ENCODE measurements around the gene PROSER2. TPM values are rescaled to one million over a fixed set of nuclear protein-coding genes. Genes with fewer than 3 reads are reported as not detected.

Gene PROSER2
- total and polyA plus RNA-seq, 2 of the 13 experiments (the other 11 are each of a cell fraction or from before 2014, with no cell fraction given): 6.9 to 7.7 TPM

GRCh38 chr10:11875494-11876281 lies 52.5 kb downstream of the PROSER2 start (continued):
- TF ChIP-seq FOXC1 (CRISPR knock-in tag; IDR thresholded peaks at IDR 0.05; ENCODE audit: borderline replicate concordance) (peak; percentile 72; the same call in 1 of the 2 replicates), ZNF260 (CRISPR knock-in tag; IDR thresholded peaks at IDR 0.05; ENCODE audit: borderline replicate concordance, low read depth) (no peak), MXD3 (CRISPR knock-in tag; IDR thresholded peaks at IDR 0.05) (no peak), HDAC2 (CRISPR knock-in tag; IDR thresholded peaks at IDR 0.05) (peak; percentile 94), ZSCAN30 (CRISPR knock-in tag; IDR thresholded peaks at IDR 0.05) (no peak), TCF7 (IDR thresholded peaks at IDR 0.05; ENCODE audit: low read depth) (peak; percentile 46; the same call in 1 of the 2 replicates), ZKSCAN5 (CRISPR knock-in tag; IDR thresholded peaks at IDR 0.05) (no peak), MEF2D (CRISPR knock-in tag; IDR thresholded peaks at IDR 0.05) (no peak; the same call in 1 of the 2 replicates), NFE2 (CRISPR knock-in tag; IDR thresholded peaks at IDR 0.05) (no peak), ZFAT (CRISPR knock-in tag; conservative IDR thresholded peaks at IDR 0.05) (0 out of 2 replicates have a peak, but pooled peaks have one; percentile 27), ZBTB44 (CRISPR knock-in tag; IDR thresholded peaks at IDR 0.05) (0 out of 2 replicates have a peak, but pooled peaks have one; percentile 39), ZNF274 (CRISPR knock-in tag; IDR thresholded peaks at IDR 0.05) (peak; percentile 44; the same call in 1 of the 2 replicates), NFE2L1 (CRISPR knock-in tag; IDR thresholded peaks at IDR 0.05; ENCODE audit: borderline replicate concordance) (no peak), FOXO1 (CRISPR knock-in tag; IDR thresholded peaks at IDR 0.05) (peak; percentile 96), TIGD3 (CRISPR knock-in tag; IDR thresholded peaks at IDR 0.05; ENCODE audit: borderline replicate concordance) (no peak), SP5 (CRISPR knock-in tag; IDR thresholded peaks at IDR 0.05; ENCODE audit: borderline replicate concordance, low read depth) (peak; percentile 48; the same call in 1 of the 2 replicates), HMGA1 (CRISPR knock-in tag; conservative IDR thresholded peaks at IDR 0.05) (no peak), ZNF251 (CRISPR knock-in tag; IDR thresholded peaks at IDR 0.05) (no peak), ZNF572 (CRISPR knock-in tag; IDR thresholded peaks at IDR 0.05) (no peak), SAP130 (CRISPR knock-in tag; IDR thresholded peaks at IDR 0.05; ENCODE audit: low read depth) (peak; percentile 91), KDM1A (CRISPR knock-in tag; IDR thresholded peaks at IDR 0.05) (no peak), TEF (CRISPR knock-in tag; IDR thresholded peaks at IDR 0.05) (0 out of 2 replicates have a peak, but pooled peaks have one; percentile 32), HCFC1 (IDR thresholded peaks at IDR 0.05; ENCODE audit: low read depth, low read length) (no peak), HNF4A (CRISPR knock-in tag; IDR thresholded peaks at IDR 0.05) (peak; percentile 93), MYPOP (CRISPR knock-in tag; IDR thresholded peaks at IDR 0.05) (peak; percentile 58)

Measured in HepG2 (cell line).